Epithelial cell of esophagus (primary cell): ENCODE measurements around the gene SHC3.

ENCODE experiments used
- DNase-seq: peaks from one replicate; pipeline ENCODE4 v3.0.0; 2010; ENCODE audit warnings: low read depth
- H3K4me3 ChIP-seq: 2 replicates; pipeline ENCODE4 v1.5.1; 2011; ENCODE audit warnings: mild to moderate bottlenecking, low read length, control low read depth
- TF ChIP-seq, protein P1 (sequence below): IDR thresholded peaks from 2 replicates; pipeline ENCODE4 v1.5.1; 2011; ENCODE audit warnings: low read depth, mild to moderate bottlenecking, low read length, control low read depth, inconsistent platforms; ENCODE audit not compliant: insufficient read depth; ENCODE audit errors: missing control alignments

SHC3 gene

DNA sequence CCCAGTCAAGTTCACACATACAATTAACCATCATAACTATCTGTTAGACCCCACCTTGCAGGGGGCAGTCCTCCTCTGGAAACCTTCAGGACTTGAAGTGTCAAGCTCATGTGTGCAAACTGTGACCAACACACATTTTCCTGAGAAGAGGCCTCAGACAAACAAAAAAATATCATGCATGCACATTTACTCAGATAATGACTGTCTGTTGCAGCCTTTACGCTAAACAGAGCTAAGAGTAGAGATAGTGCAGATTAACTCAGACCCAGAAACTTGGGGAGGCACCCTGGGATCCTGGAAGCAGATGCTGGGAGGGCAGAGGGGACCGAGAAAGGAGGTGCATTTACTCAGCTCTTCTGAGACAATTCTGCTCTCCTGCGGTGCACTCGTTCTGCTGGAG, 191.0 kb downstream of the SHC3 start:
- H3K4me3 ChIP-seq = no peak overlapping the region
- no peak for DNase-seq

GRCh38 chr9:88986776-88987175, 191.8 kb downstream of the SHC3 start:
- TF ChIP-seq, protein P1, sequence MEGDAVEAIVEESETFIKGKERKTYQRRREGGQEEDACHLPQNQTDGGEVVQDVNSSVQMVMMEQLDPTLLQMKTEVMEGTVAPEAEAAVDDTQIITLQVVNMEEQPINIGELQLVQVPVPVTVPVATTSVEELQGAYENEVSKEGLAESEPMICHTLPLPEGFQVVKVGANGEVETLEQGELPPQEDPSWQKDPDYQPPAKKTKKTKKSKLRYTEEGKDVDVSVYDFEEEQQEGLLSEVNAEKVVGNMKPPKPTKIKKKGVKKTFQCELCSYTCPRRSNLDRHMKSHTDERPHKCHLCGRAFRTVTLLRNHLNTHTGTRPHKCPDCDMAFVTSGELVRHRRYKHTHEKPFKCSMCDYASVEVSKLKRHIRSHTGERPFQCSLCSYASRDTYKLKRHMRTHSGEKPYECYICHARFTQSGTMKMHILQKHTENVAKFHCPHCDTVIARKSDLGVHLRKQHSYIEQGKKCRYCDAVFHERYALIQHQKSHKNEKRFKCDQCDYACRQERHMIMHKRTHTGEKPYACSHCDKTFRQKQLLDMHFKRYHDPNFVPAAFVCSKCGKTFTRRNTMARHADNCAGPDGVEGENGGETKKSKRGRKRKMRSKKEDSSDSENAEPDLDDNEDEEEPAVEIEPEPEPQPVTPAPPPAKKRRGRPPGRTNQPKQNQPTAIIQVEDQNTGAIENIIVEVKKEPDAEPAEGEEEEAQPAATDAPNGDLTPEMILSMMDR = no peak
- DNase-seq = no peak
- H3K4me3 ChIP-seq = no peak overlapping the region

More for the DNA sequence above, 191.0 kb downstream of the SHC3 start:
- TF ChIP-seq, protein P1 = no peak

DNA sequence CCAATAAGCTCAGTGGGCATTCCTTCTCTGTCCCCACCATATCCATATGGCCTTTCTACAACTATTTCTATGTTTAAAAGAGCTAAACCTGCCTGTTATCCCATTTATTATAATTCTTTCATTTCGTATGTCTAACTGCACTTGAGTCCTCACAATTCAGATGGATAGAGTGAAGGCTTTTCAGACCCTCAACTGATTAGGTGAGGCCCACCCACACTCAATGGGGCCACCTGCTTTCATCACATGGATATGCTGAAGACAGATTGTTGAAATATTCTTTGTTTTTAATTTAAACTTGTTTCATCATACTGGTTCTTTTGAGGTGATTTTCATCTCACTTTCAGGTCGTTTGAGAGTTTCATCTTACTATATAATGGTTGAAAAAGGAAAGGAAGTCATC, 193.0 kb downstream of the SHC3 start:
- DNase-seq = no peak
- no peak overlapping the region for H3K4me3 ChIP-seq
- TF ChIP-seq, protein P1 = no peak

DNA sequence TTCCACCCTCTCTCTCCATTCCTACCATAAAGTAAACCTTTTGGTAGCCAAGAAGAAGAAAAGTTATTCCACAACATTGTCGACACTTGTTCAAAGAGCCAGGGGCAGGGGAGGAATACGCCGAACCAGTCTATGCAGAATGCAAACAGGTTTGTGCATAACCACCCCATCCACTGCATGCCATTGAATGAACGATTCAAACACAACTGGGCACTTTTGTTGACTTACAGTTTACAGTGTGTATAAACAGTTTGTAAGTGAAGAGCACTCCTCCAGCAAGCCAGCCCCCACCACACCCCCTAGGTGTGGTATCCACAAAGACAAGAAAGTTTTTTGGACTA, 194.1 kb downstream of the SHC3 start:
- DNase-seq = peak; percentile 88
- TF ChIP-seq, protein P1 = no peak
- H3K4me3 ChIP-seq = no peak overlapping the region

DNA sequence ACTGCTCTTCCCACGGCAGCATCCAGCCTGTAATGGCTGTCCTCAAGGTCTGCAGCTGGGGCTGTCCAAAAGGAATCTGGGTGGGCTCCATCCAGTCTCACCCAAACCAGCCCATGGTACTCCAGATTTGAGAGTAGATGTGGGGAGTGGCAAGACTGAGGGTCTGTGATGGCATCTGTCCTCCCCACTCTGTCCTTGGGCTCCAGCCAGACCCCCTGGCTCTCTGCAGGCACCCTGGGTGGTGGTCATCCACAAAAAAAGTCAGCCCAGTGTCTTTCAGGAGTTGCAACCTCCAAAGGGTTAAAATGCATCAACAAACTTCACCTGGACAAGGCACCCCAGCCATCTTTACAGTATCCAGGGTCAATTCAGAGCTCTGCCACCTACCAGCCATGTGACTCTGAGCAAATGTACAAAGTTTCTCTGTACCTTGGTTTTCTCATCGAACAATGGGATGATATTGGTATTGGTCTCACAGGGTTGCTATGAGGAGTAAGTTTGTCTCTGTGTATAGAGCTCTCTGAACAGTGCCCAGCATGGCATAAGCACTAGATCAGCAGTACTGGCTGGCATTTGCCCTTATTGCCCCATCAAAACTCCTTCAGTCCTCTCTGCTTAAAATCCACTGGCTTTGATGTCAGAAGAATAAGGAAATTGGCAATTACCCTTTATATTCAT, 194.6 kb downstream of the SHC3 start:
- no peak overlapping the region for H3K4me3 ChIP-seq
- no peak for DNase-seq
- TF ChIP-seq, protein P1 = no peak

- TF ChIP-seq, protein P1 = no peak
- DNase-seq = no peak
- H3K4me3 ChIP-seq = no peak overlapping the region
Measured at GRCh38 chr9:88980740-88981203, 197.8 kb downstream of the SHC3 start.

DNA sequence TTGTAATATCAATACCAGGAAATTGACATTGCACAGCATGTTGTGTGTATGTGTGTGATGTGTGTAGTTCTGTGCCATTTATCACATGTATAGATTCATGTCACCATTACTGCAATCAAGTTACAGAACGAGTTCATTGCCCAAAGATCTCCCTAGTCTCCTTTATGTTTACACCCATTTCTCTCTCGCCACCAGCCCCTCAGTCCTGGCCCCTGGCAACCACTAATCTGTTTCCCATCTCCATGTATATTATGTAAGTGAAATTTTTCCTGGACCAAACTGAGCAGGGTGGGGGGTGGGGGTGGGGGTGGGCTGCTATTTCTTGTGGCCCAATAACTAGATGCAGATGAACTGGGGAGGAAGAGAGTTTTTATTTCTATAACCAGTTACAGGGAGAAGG, 198.8 kb downstream of the SHC3 start:
- DNase-seq = no peak
- H3K4me3 ChIP-seq = no peak overlapping the region
- TF ChIP-seq, protein P1 = no peak
